Epithelial cell of prostate (primary cell): ENCODE measurements around the gene ERVMER34-1.

Source experiments
- DNase-seq: peaks from one replicate; pipeline ENCODE4 v3.0.0-alpha.2; 2011; ENCODE audit warnings: low read depth, low spot score
- H3K27ac ChIP-seq: fragments of 450-650 bp; 2 replicates; pipeline ENCODE4 v1.5.1; 2017; ENCODE audit warnings: mild to moderate bottlenecking

ERVMER34-1 gene

DNA sequence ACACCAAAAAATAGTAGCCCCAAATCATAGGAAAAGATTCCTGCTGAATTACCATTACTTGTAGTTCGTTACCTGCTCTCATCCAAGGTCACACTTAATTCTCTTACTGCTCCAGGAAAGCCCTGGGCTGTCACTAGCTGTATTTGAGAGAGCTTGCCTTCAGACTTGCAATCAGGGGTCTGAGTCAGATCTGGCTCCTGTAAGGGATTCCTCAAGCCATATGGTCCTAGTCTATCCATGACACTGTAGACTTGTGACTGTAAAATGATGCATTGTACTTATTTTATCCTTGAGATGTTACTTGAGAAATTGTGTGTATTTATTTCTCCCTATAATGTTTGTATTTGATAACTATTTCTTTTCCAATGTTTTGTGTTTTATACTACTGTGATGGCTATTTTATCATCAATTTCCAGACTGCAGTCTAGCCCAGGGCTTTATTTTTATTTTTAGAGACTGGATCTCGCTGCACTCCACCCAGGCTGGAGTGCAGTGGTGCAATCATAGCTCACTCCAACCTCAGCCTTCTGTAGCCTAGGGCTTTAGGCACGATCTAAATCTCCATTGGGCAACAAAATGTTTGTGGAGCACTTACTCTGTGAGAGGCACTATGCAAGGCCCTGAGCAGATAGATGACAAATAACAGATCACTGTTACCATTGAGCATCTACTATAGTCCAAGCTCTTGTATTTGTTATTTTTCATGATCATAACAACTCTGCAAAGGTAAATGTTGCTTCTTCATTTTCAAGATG, 24.2 kb downstream of the ERVMER34-1 start:
- H3K27ac ChIP-seq = no peak overlapping the region
- no peak for DNase-seq

DNA sequence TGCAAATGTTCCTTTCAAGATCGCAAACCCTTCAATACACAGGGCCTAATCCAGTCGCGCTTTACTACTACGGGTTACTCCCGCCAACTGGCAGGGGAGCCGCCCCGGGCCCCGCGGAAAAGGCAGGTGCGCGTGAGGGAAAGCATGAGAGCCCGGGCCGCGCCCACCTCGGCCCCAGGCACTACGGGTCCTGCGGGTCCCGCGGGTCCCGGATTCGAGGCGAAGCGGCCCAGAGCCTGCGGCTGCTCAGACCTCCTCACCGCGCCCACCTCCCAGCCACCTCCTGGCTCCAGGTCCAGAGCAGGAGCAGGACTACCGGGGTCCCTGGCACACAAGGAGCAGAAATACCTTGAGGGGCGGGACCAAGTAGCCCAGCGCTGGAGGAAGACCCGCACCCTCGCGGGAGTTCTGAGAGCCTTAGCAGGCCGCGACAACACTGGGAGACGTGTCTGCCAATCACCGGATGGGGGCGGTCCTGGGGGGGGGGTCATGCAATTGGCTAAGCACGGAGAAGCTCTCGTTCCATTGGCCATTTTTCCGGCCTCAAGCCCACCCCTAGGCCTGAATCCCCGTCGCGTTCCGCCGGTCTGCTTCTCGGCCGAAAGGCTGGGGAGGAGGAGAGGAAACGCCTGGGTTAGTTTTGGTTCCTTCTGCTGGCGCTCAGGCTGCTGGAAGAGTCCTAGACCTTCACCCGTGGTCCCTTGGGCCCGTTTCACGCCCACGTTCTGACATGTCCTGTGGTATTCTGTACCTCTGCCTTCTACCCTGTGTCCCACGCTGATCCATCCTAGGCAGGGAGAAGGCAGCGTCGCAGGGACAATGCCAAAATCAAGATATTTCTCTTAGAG, 29.0 kb downstream of the ERVMER34-1 start:
- DNase-seq = peak; percentile 87
- H3K27ac ChIP-seq = peak overlapping the region; percentile 66

DNA sequence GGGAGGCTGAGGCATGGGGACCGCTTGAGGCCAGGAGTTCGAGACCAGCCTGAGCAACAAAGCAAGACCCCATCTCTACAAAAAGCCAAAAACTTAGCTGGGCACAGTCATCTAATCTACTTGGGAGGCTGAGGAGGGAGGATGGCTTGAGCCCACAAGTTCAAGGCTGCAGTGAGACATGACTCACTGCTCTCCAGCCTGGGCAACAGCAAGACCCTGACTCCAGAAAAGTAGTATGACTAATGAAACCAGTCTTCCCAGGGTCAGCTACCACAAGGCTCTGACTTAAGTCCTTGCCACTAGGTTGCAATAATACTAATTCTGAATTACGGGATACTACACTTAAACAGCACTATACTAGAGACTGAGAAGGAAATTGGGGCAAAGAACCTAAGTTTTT, 33.1 kb downstream of the ERVMER34-1 start:
- no peak for DNase-seq
- no peak overlapping the region for H3K27ac ChIP-seq

DNA sequence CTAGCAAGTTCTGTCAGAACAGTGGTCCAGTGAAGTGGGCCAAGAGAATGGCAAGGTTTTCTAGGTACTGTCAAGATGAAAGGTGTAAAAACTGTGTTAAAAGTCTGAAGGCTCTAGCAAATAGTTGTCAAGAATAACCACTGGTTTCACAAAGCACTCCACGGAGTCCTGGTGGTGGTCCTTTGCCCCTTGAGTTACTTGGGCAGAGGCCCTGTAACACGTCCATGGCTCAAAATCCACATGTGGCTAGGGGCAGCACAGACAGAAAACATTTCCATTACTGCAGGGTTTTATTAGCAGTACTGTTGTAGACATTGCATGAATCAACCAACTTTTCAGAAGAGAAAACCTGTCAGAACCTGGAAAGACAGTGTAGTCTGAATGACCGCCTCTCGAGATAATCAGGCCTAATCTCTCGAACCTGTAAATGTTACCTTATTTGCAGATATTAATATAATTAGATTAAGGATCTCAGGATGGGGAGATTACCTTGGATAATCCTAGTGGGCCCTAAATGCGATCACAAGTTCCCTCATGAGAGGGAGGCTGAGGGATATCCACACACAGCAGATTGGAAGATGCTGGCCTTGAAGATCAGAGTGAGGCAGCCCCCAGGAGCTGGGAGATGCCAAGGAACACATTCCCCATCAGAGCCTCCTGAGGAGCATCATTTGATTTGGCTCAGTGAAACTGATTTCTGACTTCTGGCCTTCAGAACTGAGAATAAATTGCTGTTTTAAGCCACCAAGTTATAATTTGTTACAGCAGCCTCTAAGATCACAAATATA, 34.7 kb downstream of the ERVMER34-1 start:
- DNase-seq = no peak
- no peak overlapping the region for H3K27ac ChIP-seq

DNA sequence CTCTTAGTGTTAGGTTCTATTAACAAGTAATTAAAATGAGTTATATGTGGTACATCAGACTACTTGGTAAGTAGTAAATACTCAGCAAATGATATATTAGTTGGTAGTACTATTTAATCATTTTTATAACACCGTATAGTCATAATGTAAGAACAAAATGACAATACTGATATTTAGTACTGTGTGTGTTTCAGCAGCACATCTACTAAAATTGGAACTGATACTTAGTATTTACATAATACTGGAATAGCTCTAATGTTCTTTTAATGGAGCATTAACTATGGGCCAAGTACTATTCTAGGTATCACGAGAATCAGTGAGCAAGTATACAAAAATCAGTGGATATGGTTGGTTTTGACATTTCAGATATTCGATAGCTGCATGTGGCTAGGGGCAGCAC, 35.3 kb downstream of the ERVMER34-1 start:
- H3K27ac ChIP-seq = no peak overlapping the region
- DNase-seq = no peak

DNA sequence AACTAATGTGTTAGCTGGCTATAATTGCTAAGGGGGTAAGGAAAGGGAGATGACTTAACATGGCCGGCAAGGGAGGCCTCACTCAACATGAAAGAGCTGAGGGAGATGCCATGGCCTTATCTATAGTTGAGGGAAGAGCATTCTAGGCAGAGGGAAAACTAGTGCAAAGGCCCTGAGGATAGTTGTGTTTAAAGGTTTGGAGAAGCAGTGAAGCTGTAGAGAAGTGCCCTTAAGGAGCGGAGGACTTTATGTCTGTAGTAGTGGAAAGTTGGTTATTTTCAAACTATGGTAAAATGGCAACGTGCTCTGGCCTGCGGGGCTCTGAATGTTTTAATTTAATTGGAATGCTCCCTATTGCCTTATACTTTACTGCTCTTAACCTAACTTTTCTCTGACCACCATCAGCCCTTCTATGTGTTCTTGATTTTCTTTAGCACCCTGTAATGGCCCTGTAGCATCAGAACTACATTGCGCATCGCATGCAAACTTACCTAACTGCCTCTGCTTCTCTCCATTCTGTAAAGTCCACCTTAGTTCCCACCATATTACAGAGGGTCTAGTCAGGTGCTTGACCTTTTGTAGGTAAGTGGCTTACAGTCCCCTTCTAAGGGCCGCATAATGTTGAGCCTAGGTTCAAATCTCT, 35.8 kb downstream of the ERVMER34-1 start:
- DNase-seq = no peak
- H3K27ac ChIP-seq = peak overlapping the region; percentile 83

DNA sequence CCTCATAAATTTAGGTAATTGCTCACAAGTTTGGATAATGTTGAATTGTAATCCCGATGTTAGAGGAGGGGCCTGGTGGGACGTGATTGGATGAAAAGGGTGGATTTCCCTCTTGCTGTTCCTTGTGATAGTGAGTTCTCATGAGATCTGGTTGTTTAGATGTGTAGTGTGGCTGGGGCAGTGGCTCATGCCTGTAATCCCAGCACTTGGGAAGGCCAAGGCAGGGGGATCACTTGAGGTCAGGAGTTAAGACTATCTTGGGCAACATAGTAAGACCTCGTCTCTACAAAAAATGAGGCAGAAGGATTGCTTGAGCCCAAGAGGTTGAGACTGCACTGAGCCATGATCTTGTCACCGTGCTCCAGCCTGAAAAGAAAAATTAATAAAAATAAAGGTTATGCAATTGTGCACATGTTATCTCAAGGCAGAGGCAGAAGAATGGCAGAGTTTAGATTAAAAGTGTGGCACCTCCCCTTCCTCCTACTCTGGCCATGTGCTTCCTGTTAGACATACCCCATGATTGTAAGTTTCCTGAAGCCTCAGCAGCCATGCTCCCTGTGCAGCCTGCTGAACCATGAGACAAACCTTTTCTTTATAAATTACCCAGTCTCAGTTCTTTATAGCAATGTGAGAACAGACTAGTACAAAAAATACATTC, 36.5 kb downstream of the ERVMER34-1 start:
- no peak for DNase-seq

DNA sequence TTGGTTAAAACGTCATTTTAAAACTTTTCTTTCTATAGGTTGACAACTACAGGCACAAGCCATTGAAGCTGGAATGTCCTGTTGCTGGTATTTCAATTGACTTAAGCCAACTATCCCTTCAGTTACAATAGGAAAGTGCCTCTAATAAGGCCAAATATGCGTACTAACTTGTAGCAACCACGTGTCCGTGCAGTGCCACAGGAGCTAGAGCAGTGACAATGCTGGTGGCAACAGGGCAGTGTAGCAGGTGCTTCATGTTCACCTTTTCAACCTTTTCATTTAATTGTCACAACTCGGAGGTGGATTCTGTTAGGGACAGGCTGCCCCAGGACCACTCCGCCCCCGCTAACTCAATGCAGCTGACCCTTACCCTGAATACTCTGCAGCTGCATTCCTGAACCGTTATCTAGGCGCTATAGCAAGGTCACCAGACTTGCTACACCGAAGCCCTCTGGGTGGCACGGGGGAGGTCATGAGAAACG, 37.7 kb downstream of the ERVMER34-1 start:
- no peak for DNase-seq
- peak overlapping the region; percentile 83 for H3K27ac ChIP-seq

More for the DNA sequence above, 36.5 kb downstream of the ERVMER34-1 start:
- H3K27ac ChIP-seq = peak overlapping the region; percentile 83

DNA sequence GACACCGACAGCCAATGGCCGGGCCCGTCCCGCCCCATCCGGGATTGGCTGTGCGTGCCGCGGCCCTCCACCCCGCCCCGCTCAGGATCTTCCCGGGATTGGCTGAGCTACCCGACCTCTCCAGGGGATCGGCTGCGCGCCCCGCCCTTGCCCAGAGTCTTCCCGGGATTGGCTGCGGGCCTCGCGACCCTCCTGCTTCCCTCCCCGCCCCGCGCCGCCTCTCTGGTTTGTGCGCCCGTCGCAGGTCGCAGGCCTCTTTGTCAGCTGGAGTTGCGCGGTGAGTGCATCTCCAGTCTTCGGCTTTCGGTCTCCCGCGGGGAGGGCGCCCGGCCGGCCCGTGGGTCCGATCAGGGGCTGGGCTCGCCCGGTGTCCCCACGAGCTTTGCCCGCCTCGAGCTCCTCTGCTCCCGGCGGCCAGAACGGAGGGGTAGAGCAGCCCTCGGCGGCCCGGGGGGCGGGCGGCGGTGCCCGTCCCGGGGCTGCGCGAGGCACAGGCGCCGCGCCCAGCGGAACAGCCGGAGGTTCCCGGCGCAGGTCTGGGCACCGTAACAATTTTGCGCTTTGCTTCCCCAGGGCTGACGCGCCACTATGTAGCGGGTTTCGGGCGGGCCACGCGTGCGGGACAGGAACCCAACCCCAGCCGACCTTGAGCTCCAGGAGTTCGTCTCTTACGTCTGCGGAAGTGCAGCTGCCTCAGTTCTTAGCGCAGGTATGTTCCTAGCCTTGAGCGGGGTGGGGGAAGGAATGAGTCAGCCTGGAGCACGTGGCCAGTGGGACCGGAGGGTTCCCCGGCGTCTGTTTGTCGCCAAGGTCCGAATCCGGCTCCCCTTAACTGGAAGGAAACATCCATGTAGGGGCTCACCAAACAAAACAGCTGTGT, 38.7 kb downstream of the ERVMER34-1 start:
- H3K27ac ChIP-seq = peak overlapping the region; percentile 83
- DNase-seq = peak; percentile 86

DNA sequence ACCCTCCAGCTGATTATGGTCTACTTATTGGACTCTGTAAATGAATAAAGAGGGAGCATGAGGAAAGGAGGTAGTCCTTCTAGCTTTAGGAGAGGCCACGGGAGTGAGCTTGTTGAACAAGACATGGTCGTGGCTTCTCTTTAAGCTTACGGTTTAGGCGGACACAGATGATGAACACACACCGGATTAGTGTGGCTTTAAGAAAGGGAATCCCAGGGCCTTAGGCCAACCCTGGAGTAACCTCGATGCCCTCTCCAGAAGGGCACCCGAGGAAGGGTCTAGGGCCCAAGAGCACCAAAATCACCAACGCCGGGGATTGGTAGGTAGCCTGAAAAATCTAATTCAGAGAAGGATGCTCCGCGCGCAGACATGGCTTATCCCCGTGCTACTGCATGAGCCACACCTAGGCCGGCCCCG, 39.4 kb downstream of the ERVMER34-1 start:
- no peak for DNase-seq
- peak overlapping the region; percentile 83 for H3K27ac ChIP-seq

DNA sequence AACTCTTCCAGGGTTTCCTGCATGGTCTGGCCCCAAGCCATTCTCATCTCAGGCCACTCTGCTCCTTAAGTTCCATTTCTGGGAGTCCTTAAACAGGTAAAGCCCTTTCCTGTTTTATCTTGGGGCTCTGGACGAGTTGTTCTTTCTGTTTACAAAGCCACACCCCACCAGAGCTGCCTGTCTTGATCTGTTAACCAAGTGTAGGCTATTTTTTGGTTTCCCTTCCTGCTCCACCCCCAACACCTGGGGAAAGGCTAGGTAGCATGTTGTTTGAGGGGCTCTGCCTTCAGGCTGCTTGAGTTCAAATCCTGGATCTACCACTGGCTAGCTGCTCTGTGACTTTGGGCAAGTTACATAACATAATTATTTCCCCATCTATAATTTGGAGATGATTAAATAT, 40.0 kb downstream of the ERVMER34-1 start:
- no peak for DNase-seq
- H3K27ac ChIP-seq = no peak overlapping the region

DNA sequence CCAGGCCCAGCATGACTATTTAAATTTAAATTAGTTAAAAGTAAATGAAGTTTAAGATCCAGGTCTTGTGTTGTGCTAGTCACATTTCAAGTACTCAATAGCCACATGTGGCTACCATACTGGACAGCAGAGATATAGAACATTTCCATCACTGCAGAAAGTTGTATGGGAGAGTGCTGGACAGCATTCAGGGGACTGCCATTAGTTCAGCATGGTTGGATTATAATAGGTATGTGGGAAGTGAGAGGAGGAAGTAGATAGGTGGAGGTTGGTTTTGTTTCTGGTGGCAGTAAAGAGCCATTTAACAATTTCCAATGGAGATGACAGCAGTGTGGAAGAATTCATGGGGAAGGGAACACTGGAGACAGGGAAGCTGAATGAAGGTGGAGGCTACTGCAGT, 42.1 kb downstream of the ERVMER34-1 start:
- DNase-seq = no peak
- H3K27ac ChIP-seq = no peak overlapping the region

DNA sequence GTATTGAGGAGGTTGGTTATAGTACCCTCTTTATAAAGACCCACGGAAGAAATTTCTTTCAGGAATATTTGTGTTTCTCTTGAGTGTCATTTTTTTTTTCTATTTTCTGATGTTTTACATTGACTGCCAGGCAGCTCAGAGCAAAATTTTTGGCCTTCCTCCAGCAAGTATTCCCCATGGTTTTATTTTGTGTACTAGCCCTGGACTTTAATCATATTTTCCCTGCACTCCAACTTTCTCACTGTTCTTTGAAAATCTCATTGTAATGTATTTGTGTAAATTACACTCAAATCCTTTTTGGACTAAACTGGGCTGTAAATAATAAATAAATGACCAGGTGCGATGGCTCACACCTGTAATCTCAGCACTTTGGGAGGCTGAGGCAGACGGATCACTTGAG, 46.6 kb downstream of the ERVMER34-1 start:
- H3K27ac ChIP-seq = no peak overlapping the region
- no peak for DNase-seq

DNA sequence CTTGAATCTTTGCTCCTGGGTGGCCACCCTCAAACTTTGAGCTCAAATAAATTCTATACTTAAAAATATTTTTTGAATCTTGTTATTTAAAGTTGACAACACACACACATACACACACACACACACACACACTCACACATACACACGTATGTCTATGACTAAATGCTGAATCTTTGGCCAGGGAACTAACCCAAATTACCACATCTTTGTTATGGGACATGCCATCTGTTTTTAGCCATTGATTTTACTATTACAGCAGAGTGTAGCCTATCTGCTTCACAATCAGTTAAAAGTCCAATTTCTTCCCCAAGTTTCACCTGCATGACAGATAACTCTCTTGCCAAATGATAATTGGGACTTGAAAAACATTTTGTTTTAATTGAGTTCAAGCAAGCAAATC, 47.1 kb downstream of the ERVMER34-1 start:
- DNase-seq = no peak

DNA sequence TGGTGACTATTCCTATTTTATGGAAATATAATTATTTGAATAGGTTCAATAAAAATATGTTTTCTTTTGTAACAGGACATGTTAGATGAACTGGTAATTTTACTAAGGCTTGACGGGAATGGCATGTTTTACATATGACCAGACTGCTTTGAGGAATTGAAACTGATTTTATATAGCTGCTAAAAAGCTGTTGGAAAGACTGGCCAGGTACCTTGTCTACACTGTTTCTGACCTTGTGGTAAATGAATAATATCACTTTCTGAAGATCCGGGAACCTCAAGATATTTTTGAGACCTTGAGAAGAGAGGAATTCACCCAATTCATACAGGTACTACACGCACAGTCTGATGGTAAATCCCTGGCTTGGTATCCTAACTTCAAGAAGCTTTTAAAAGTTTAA, 50.0 kb downstream of the ERVMER34-1 start:
- H3K27ac ChIP-seq = no peak overlapping the region
- no peak for DNase-seq

More for the DNA sequence above, 47.1 kb downstream of the ERVMER34-1 start:
- no peak overlapping the region for H3K27ac ChIP-seq

DNA sequence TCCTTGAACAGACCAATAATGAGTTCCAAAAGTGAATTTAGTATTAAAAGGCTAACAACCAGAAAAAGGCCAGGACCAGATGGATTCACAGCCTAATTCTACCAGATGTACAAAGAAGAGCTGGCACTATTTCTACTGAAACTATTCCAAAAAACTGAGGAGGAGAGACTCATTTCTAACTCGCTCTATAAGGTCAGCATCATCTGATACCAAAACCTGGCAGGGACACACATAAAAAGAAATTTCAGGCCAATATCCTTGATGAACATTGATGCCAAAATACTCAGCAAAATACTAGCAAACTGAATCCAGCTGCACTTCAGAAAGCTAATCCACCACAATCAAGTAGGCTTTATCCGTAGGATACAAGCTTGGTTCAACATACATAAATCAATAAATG, 56.3 kb downstream of the ERVMER34-1 start:
- H3K27ac ChIP-seq = no peak overlapping the region
- no peak for DNase-seq

DNA sequence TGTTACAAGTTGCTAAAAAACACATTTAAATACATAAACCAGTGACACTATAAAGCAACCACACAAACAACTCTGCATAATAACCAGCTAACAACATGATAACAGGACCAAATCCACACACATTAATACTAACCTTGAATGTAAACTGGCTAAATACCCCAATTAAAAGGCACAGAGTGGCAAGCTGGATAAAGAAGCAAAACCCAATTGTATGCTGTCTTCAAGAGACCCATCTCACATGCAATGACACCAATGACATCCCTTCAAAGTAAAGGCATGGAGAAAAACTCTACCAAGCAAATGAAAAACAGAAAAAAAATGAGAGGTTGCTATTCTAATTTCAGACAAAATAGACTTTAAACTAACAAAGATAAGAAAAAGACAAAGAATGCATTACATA, 57.7 kb downstream of the ERVMER34-1 start:
- no peak for DNase-seq
- H3K27ac ChIP-seq = no peak overlapping the region
